Measurements from ENCODE around the gene PIF1. TPM values are rescaled to one million over a fixed set of nuclear protein-coding genes. Genes with fewer than 3 reads are reported as not detected.
"Not testable (repeated sequence)": the region's sequence is repeated elsewhere in the genome, so short reads cannot be mapped to it uniquely, and the experiment has no call there.

The PIF1 gene
- total RNA-seq, 1 donor from 2014 or later = 30.5 TPM

DNA sequence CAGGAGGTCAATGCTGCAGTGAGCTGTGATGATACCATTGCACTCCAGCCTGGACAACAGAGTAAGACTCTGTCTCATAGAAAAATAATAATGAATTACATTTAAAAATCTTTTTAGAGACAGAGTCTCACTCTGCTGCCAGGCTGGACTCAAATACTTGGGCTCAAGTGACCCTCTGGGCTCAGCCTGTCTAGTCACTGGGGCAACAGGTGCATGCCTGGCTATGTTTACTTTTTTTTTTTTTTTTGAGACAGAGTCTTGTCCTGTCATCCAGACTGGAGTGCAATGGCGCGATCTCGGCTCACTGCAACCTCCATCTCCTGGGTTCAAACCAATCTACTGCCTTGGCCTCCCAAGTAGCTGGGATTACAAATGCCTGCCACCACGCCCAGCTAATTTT is 8.2 kb upstream of the PIF1 start:
- TF ChIP-seq, protein P1, sequence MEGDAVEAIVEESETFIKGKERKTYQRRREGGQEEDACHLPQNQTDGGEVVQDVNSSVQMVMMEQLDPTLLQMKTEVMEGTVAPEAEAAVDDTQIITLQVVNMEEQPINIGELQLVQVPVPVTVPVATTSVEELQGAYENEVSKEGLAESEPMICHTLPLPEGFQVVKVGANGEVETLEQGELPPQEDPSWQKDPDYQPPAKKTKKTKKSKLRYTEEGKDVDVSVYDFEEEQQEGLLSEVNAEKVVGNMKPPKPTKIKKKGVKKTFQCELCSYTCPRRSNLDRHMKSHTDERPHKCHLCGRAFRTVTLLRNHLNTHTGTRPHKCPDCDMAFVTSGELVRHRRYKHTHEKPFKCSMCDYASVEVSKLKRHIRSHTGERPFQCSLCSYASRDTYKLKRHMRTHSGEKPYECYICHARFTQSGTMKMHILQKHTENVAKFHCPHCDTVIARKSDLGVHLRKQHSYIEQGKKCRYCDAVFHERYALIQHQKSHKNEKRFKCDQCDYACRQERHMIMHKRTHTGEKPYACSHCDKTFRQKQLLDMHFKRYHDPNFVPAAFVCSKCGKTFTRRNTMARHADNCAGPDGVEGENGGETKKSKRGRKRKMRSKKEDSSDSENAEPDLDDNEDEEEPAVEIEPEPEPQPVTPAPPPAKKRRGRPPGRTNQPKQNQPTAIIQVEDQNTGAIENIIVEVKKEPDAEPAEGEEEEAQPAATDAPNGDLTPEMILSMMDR (conservative IDR thresholded peaks at IDR 0.05) = no peak
- Mint-ChIP-seq H3K27ac (no peak overlapping the region), H3K4me3 (no peak overlapping the region), H3K9me3 (peaks cover 6% of the 10 kb centered on the region), H3K4me1 (ENCODE audit: unreplicated experiment) (peaks cover 12% of the 10 kb centered on the region), H3K36me3 (no peaks in the 10 kb centered on the region), H3K27me3 (peaks cover 3% of the 10 kb centered on the region)
- DNase-seq (ENCODE audit: extremely low spot score, unreplicated experiment) = no peak

DNA sequence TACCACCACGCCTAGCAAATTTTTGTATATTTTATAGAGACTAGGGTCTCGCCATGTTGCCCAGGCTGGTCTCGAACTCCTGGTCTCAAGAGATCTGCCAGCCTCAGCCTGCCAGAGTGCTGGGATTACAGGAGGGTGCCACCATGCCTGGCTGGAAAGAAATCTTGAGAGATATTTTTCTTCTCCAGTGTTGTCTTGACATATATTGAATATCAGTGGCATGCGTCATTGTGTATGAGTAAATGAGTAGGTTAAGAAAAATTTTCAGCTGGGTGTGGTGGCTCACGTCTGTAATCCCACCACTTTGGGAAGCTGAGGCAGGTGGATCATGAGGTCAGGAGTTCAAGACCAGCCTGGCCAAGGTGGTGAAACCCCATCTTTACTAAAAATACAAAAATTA is 3.5 kb upstream of the PIF1 start:
- Mint-ChIP-seq H3K9me3 (no peaks in the 10 kb centered on the region), H3K4me3 (no peak overlapping the region), H3K36me3 (no peaks in the 10 kb centered on the region), H3K27me3 (peaks cover 12% of the 10 kb centered on the region), H3K4me1 (ENCODE audit: unreplicated experiment) (peaks cover 9% of the 10 kb centered on the region), H3K27ac (no peak overlapping the region)
- TF ChIP-seq, protein P1 (conservative IDR thresholded peaks at IDR 0.05) = no peak
- DNase-seq (ENCODE audit: extremely low spot score, unreplicated experiment) = no peak

DNA sequence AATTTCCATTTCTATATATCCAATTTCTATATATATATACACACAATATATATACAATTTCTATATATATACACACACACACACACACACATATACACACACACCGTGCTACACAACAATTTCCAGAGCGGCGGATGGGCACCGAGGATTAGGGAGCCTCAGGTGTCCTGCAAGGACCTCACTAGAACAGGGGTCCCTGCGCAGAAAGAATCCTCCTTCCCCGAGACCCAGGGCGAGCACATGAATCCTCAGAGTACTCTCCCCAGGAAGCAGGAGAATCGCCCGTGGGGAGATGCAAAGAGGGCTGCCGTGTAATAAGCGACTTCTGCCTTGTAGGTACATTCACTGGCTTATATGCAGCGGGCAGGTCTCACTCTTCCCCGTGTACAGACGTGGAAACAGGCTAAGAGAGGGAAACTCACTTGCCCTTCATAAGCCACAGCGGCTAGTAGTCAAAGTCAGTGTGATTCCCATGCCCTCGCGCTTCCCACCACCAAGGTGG is 467 bp downstream of the PIF1 start:
- Mint-ChIP-seq H3K4me3 (peak overlapping the region; percentile 94), H3K27ac (peak overlapping the region; percentile 89), H3K36me3 (no peaks in the 10 kb centered on the region), H3K4me1 (ENCODE audit: unreplicated experiment) (peaks cover 7% of the 10 kb centered on the region), H3K27me3 (peaks cover 16% of the 10 kb centered on the region), H3K9me3 (no peaks in the 10 kb centered on the region)
- TF ChIP-seq, protein P1 (conservative IDR thresholded peaks at IDR 0.05) = no peak
- DNase-seq (ENCODE audit: extremely low spot score, unreplicated experiment) = no peak

DNA sequence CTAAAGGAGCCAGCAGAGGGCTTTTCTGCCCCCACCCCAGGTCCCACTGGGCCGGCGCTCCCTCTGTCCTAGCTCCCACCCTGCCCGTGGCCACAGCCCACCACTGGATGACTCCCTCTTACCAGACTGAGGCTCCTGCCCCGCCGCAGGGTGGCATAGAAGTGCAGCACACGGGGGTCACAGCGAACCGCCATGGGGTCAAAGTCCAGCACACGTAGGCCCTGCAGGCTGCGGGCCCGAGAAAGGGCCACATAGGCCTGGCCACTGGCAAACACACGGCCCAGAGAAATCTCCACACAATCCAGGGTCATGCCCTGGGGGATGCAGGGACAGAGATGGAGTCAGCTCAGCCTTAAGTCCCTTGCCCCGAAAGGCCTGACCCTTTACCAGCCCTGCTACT is 9.0 kb downstream of the PIF1 start:
- DNase-seq (ENCODE audit: extremely low spot score, unreplicated experiment) = no peak
- H3K27me3 Mint-ChIP-seq = no peaks in the 10 kb centered on the region
- H3K36me3 Mint-ChIP-seq = peaks cover 3% of the 10 kb centered on the region
- no peak overlapping the region for H3K4me3 Mint-ChIP-seq
- H3K9me3 Mint-ChIP-seq = no peaks in the 10 kb centered on the region
- TF ChIP-seq, protein P1 (conservative IDR thresholded peaks at IDR 0.05) = no peak
- no peak overlapping the region for H3K27ac Mint-ChIP-seq
- peaks cover 13% of the 10 kb centered on the region for H3K4me1 Mint-ChIP-seq (ENCODE audit: unreplicated experiment)

DNA sequence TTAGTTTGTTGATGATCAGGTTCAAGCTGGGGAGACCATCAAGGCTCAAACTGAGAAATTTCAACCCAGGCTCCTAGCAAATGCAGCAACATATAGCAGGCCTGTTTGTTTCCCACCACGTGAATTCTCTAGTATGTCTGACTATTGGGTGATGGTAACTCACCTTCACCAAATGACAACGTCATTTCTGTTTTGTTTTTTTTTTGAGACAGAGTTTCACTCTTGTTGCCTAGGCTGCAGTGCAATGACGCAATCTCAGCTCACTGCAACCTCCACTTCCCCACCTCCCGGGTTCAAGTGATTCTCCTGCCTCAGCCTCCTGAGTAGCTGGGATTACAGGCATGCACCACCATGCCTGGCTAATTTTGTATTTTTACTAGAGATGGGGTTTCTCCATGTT is 10.5 kb downstream of the PIF1 start:
- H3K4me1 Mint-ChIP-seq (ENCODE audit: unreplicated experiment) = peaks cover 25% of the 10 kb centered on the region
- not testable (repeated sequence) for DNase-seq (ENCODE audit: extremely low spot score, unreplicated experiment); H3K36me3 Mint-ChIP-seq; H3K27ac Mint-ChIP-seq; H3K9me3 Mint-ChIP-seq; H3K27me3 Mint-ChIP-seq; H3K4me3 Mint-ChIP-seq

DNA sequence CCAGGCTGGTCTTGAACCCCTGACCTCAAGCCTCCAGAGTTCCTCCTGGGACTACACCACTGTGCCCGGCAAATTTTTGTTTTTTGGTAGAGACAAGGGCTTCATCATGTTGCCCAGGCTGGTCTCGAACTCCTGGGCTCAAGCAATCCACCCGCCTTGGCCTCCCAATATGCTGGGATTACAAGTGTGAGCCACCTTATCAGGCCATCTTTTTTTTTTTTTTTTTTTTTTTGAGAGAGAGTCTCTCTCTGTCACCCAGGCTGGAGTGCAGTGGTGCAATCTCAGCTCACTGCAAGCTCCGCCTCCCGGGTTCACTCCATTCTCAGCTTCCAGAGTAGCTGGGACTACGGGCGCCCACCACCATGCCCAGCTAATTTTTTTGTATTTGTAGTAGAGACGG is 11.2 kb downstream of the PIF1 start:
- H3K27ac Mint-ChIP-seq = not testable (repeated sequence)

DNA sequence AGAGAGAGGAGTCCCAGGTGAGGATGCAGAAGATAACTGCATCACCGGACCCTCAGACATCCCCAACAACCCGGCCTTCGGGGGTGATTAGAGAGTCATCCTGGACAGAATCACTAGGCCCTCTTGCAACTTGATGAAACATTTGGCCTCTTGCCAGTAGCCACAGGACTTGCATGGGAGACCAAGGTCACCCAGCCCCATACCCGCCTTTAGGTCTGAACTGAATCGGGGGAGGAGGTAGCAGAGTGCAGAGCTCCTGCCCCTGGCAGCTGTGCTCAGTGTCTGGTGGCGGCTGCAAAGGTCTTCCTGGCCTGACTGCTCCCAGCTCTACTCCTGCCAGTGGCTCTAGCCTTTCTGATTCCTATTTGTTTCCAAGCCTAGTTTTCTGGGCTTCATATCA is 12.4 kb downstream of the PIF1 start:
- peaks cover 3% of the 10 kb centered on the region for H3K27me3 Mint-ChIP-seq
- TF ChIP-seq, protein P1 (conservative IDR thresholded peaks at IDR 0.05) = no peak
- H3K4me3 Mint-ChIP-seq = no peak overlapping the region
- peaks cover 3% of the 10 kb centered on the region for H3K36me3 Mint-ChIP-seq
- H3K27ac Mint-ChIP-seq = peak overlapping the region; percentile 3
- DNase-seq (ENCODE audit: extremely low spot score, unreplicated experiment) = no peak
- no peaks in the 10 kb centered on the region for H3K9me3 Mint-ChIP-seq
- H3K4me1 Mint-ChIP-seq (ENCODE audit: unreplicated experiment) = peaks cover 35% of the 10 kb centered on the region

More for the DNA sequence above, 11.2 kb downstream of the PIF1 start:
- not testable (repeated sequence) for H3K36me3 Mint-ChIP-seq; H3K4me3 Mint-ChIP-seq; H3K9me3 Mint-ChIP-seq; H3K27me3 Mint-ChIP-seq; DNase-seq (ENCODE audit: extremely low spot score, unreplicated experiment)
- H3K4me1 Mint-ChIP-seq (ENCODE audit: unreplicated experiment) = peaks cover 28% of the 10 kb centered on the region

All from type B pancreatic cell (in vitro differentiated cells).